PC-3 (cell line): ENCODE measurements around the gene FBLN1. TPM values are rescaled to one million over a fixed set of nuclear protein-coding genes. Genes with fewer than 3 reads are reported as not detected.

Source experiments
- ATAC-seq: fragments of 200-7000 bp; cut with Tn5 transposase; 2 replicates; pipeline ENCODE4 v1.9.1; 2020; ENCODE audit warnings: mild to moderate bottlenecking, moderate library complexity
- BruUV-seq: library from RNA; stranded (reverse); fragments of 400-500 nt; replicated peaks from 2 replicates; lab custom pipeline; 2021; lab: Mats Ljungman, UMichigan
- CTCF ChIA-PET: fragments of 300-600 bp; sonication (Branson Sonifier 250); formaldehyde crosslinking; loops from one replicate; lab custom pipeline; 2022; ENCODE audit warnings: antibody characterized with exemption; lab: Charles Lee
- POLR2A ChIA-PET: fragments of 300-600 bp; sonication (Branson Sonifier 250); formaldehyde crosslinking; loops from one replicate; lab custom pipeline; 2022; ENCODE audit warnings: antibody characterized with exemption; ENCODE audit not compliant: unreplicated experiment; lab: Charles Lee
- DNase-seq: peaks from one replicate; pipeline ENCODE4 v3.0.0-alpha.2; 2015
- H2AFZ ChIP-seq: fragments of 300-600 bp; sonication (generic); 2 replicates; pipeline ENCODE4 v1.6.0; 2016; ENCODE audit warnings: antibody characterized with exemption, low read length
- H3F3A ChIP-seq: fragments of 300-600 bp; sonication (generic); one replicate; pipeline ENCODE4 v1.6.0; 2017; ENCODE audit warnings: antibody characterized with exemption, low read length, control low read depth, mild to moderate bottlenecking; ENCODE audit not compliant: unreplicated experiment
- H3K27ac ChIP-seq: fragments of 300-600 bp; sonication (generic); 2 replicates; pipeline ENCODE4 v1.5.1; 2016; ENCODE audit warnings: mild to moderate bottlenecking, low read length
- H3K27me3 ChIP-seq: fragments of 300-600 bp; sonication (generic); 2 replicates; pipeline ENCODE4 v1.6.1; 2016; ENCODE audit warnings: low read length, mixed read lengths
- H3K36me3 ChIP-seq: fragments of 300-600 bp; sonication (generic); 2 replicates; pipeline ENCODE4 v1.6.1; 2016; ENCODE audit warnings: low read depth, mixed run types, low read length, mixed read lengths
- H3K4me1 ChIP-seq: fragments of 300-600 bp; sonication (generic); 2 replicates; pipeline ENCODE4 v1.5.1; 2016; ENCODE audit warnings: low read length; ENCODE audit not compliant: insufficient read depth
- H3K4me2 ChIP-seq: fragments of 300-600 bp; sonication (generic); 2 replicates; pipeline ENCODE4 v1.6.0; 2016; ENCODE audit warnings: low read length
- H3K4me3 ChIP-seq: fragments of 300-600 bp; sonication (generic); 2 replicates; pipeline ENCODE4 v1.5.1; 2016; ENCODE audit warnings: mild to moderate bottlenecking, low read length, mixed read lengths
- H3K79me2 ChIP-seq: fragments of 300-600 bp; sonication (generic); 2 replicates; pipeline ENCODE4 v1.6.1; 2017; ENCODE audit warnings: low read length, mixed read lengths
- H3K9ac ChIP-seq: fragments of 300-600 bp; sonication (generic); 2 replicates; pipeline ENCODE4 v1.6.0; 2016; ENCODE audit warnings: mild to moderate bottlenecking, low read length
- H3K9me2 ChIP-seq: fragments of 300-600 bp; sonication (generic); replicated peaks from 2 replicates; pipeline ENCODE4 v1.6.1; 2016; ENCODE audit warnings: mixed run types, low read length, mixed read lengths
- H3K9me3 ChIP-seq: fragments of 300-600 bp; sonication (generic); 2 replicates; pipeline ENCODE4 v1.6.1; 2016; ENCODE audit warnings: low read length, mixed read lengths
- H4K20me1 ChIP-seq: fragments of 300-600 bp; sonication (generic); 2 replicates; pipeline ENCODE4 v1.6.1; 2016; ENCODE audit warnings: low read length, mixed read lengths
- EZH2 ChIP-seq: fragments of 300-600 bp; sonication (generic); IDR thresholded peaks from one replicate; pipeline ENCODE4 v1.6.1; 2017; ENCODE audit warnings: antibody characterized with exemption, mild to moderate bottlenecking, low read length; ENCODE audit not compliant: unreplicated experiment
- EZH2phosphoT487 ChIP-seq: fragments of 300-600 bp; sonication (generic); IDR thresholded peaks from 2 replicates; pipeline ENCODE4 v1.6.1; 2018; ENCODE audit warnings: mild to moderate bottlenecking, antibody characterized with exemption, low read length, borderline replicate concordance
- intact Hi-C: fragments of 100-400 bp; cut with micrococcal nuclease; formaldehyde crosslinking; loops from 2 replicates; pipeline ENCODE4 v1.9.0; 2023
- total RNA-seq: library from RNA; depleted of rRNA; stranded (reverse); fragments of >200 nt; gene quantifications from 2 replicates; pipeline ENCODE4 v1.2.3, GENCODE V29; 2014
- TF ChIP-seq, protein P1 (sequence below): fragments of 300-600 bp; sonication (generic); conservative IDR thresholded peaks from 2 replicates; pipeline ENCODE4 v1.5.1; 2017; ENCODE audit warnings: antibody characterized with exemption, low read depth, mild to moderate bottlenecking, low read length

Gene FBLN1
- total RNA-seq, 1 experiment from 2014 or later = 13.4 TPM

DNA sequence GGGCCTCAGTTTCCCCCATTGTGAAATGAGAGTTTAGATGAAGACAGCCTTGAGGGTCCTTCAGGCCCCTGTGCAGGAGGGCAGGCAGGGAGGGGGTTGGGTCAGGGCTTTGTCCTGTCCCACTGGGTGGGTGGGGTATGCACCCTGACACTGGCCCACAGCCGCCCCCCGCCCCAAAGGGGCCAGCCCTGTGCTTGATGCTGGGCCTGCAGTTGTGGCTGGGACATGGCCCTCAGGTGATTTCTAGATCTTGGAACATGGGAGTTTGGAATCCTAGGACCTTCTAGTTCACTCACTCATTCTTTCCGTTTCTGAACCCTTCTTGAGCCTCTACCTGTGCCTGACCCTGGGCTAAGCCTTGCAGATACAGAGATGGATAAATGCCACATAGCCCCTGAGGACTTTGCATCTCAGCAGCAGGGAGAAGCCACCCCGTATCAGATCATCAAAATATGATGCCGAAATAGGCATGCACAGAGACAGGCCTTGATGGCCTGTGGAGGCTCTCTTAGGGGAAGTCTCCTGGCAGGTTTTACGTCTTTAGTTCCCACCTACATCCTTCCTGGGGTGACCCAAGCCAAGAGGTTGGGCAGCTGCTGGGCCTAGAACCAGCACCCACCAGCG is 76.0 kb downstream of the FBLN1 start:
- no TSS peak for BruUV-seq
- no peak for TF ChIP-seq EZH2phosphoT487
- TF ChIP-seq, protein P1, sequence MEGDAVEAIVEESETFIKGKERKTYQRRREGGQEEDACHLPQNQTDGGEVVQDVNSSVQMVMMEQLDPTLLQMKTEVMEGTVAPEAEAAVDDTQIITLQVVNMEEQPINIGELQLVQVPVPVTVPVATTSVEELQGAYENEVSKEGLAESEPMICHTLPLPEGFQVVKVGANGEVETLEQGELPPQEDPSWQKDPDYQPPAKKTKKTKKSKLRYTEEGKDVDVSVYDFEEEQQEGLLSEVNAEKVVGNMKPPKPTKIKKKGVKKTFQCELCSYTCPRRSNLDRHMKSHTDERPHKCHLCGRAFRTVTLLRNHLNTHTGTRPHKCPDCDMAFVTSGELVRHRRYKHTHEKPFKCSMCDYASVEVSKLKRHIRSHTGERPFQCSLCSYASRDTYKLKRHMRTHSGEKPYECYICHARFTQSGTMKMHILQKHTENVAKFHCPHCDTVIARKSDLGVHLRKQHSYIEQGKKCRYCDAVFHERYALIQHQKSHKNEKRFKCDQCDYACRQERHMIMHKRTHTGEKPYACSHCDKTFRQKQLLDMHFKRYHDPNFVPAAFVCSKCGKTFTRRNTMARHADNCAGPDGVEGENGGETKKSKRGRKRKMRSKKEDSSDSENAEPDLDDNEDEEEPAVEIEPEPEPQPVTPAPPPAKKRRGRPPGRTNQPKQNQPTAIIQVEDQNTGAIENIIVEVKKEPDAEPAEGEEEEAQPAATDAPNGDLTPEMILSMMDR = no peak
- no peak for TF ChIP-seq EZH2
- Histone ChIP-seq H3K27ac (no peak overlapping the region), H3F3A (no peaks in the 10 kb centered on the region), H4K20me1 (no peaks in the 10 kb centered on the region), H3K4me2 (peak overlapping the region; percentile 43; the same call in 1 of the 2 replicates), H3K4me1 (no peaks in the 10 kb centered on the region), H3K4me3 (no peak overlapping the region), H3K79me2 (no peaks in the 10 kb centered on the region), H3K27me3 (no peaks in the 10 kb centered on the region), H3K9me2 (no peaks in the 10 kb centered on the region), H3K36me3 (no peaks in the 10 kb centered on the region), H3K9ac (no peak overlapping the region), H3K9me3 (no peaks in the 10 kb centered on the region), H2AFZ (no peak overlapping the region)
- CTCF ChIA-PET = no interaction called here
- intact Hi-C loops = loop anchor here (2.0 kb wide), 1 partner anchor 60 kb away; no protein-coding TSS in a partner anchor
- ATAC-seq (no peak), DNase-seq (no peak)
- POLR2A ChIA-PET = no interaction called here

DNA sequence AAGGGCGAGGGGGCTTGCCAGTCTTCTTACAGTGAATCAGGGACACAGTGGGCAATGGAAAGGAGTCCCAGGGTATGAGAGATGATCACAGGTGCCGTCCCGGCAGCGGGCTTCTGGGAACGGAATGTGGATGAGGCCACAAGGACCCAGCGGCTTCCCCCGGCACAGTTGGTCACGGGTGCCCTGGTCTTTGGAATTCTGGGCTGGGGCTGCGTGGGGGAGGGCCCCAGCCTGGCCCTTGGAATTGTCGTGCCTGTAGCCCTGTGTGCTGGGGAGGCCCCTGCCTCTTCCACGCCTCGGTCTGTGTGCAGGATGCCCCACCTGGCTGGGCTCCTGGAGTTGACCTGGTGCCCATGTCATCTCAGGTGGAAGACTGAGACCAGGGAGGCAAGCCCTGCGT is 76.6 kb downstream of the FBLN1 start:
- Histone ChIP-seq H3K79me2 (no peaks in the 10 kb centered on the region), H3K27ac (no peak overlapping the region), H3K9me3 (no peaks in the 10 kb centered on the region), H4K20me1 (no peaks in the 10 kb centered on the region), H3K4me3 (no peak overlapping the region), H3F3A (no peaks in the 10 kb centered on the region), H3K9me2 (no peaks in the 10 kb centered on the region), H2AFZ (no peak overlapping the region), H3K9ac (no peak overlapping the region), H3K27me3 (no peaks in the 10 kb centered on the region), H3K4me2 (no peak overlapping the region), H3K4me1 (no peaks in the 10 kb centered on the region), H3K36me3 (no peaks in the 10 kb centered on the region)
- ChIA-PET CTCF (no interaction called here), POLR2A (no interaction called here)
- ATAC-seq (no peak), DNase-seq (no peak)
- no peak for TF ChIP-seq EZH2phosphoT487
- TF ChIP-seq EZH2 = no peak
- TF ChIP-seq, protein P1 = no peak
- BruUV-seq = no TSS peak
- intact Hi-C loops = loop anchor here (2.0 kb wide), 1 partner anchor 59 kb away; no protein-coding TSS in a partner anchor
